Embryonic facial prominence (tissue), 1 donor: ENCODE measurements around the gene GPRASP2.
"Not testable (repeated sequence)": the region's sequence is repeated elsewhere in the genome, so short reads cannot be mapped to it uniquely, and the experiment has no call there.

ENCODE experiments used
- DNase-seq: peaks from one replicate; pipeline ENCODE4 v3.0.0-alpha.2; 2016; ENCODE audit errors: extremely low spot score

GPRASP2 gene

DNA sequence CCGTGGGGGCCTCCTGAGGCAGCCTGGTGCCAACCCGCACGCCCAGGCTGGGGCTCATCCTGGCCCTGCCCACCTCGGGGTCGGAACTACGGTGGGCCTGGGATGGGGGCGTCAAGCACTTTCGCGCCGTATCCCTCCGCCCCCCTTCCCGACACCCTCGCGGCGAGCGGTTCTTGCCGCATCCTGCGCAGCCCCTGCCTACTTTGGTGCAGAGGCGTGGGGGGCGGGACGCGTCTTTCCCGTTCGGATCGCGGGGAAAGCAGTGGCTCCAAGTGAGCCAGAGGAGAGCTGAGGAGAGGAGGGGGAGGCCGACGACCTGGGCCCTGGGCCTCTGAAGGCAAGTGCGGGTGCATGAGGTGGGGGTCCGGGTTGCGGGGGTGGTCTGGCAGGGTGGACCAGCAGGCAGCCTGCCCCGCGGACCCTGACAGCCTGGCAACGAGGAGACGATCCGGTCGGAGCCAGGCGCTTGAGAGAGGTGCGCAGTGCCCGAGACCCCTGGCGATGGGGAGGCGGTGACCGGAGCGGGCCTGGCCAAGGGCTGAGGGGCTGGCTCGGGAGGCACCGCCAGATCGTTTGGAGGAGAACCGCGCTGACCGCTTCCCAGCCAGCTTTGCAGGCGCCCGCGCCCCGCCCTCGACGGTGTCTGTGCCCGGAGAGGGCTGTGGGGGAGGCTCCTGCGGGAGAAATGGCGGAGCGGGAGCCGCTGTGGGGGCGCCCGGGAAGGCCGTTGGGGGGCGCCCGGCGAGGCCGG is at the start of gene GPRASP2:
GPRASP2 (plus strand) TSS at position 233 of the 751 bp plus-strand sequence. CDS start 2,422 bp downstream, outside the sequence.
- no peak for DNase-seq

DNA sequence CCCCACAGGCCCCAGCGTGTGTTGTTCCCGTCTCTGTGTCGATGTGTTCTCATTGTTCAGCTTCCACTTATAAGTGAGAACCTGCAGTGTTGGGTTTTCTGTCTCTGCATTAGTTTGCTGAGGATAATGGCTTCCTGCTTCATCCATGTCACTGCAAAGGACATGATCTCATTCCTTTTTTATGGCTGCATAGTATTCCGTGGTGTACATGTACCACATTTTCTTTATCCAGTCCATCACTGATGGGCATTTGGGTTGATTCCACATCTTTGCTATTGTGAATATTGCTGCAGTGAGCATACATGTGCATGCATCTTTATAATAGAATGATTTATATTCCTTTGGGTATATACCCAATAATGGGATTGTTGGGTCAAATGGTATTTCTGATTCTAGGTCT is 48.4 kb upstream of the GPRASP2 start:
- DNase-seq: not testable (repeated sequence)

DNA sequence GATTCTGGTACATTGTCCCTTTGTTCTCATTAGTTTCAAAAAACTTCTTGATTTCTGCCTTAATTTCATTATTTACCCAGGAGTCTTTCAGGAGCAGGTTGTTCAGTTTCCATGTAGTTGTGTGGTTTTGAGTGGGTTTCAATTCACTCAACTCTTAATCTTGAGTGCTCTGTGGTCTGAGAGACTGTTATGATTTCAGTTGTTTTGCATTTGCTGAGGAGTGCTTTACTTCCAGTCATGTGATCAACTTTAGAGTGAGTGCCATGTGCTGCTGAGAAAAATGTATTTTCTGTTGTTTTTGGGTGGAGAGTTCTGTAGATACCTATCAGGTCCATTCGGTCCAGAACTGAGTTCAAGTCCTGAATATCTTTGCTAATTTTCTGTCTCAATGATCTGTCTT is 45.2 kb upstream of the GPRASP2 start:
- not testable (repeated sequence) for DNase-seq

DNA sequence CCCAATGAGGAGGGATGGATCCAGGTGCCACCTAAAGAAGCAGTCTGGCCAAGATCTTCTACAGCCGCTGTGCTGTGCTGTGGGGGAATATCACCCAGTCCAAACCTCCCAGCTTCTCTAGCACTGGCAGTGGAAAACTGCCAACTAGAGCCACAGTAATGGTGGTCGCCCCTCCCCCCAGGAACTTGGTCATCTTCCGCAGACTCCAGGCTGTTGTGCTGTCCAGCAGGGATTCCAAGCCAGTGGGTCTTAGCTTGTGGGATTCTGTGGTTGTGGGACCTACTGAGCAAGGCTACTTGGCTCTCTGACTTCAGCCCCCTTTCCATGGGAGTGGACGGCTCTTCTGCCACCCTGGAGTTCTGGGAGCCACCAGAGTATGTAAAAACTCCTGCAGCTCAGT is 42.7 kb upstream of the GPRASP2 start:
- no peak for DNase-seq

DNA sequence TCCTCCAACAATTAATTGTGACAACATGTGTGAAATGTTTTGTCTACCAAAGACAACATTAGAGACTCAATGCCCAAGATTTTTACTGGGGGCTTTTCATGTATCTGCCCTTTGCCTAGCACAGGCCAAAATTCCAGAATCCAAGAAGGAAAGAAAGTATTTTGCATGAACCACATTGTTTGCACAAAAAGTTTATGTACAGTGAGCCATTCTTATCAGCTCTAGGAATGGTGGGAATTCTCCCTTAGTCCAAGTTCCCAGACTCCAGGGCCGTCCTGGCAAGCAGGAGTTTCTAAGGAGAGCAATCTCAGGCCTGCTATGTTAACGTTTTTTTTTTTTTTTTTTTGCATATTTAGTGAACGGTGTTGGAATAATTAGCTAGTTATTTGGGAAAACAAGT is 39.4 kb upstream of the GPRASP2 start:
- no peak for DNase-seq

DNA sequence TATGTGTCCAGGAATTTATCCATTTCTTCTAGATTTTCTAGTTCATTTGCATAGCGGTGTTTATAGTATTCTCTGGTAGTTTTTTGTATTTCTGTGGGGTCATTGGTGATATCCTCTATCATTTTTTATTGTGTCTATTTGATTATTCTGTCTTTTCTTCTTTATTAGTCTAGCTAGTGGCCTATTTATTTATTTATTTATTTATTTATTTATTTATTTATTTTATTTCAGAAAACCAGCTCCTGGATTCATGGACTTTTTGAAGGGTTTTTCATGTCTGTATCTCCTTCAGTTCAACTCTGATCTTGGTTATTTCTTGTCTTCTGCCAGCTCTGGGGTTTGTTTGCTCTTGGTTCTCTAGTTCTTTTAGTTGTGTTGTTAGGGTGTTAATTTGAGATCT is 34.8 kb upstream of the GPRASP2 start:
- not testable (repeated sequence) for DNase-seq

DNA sequence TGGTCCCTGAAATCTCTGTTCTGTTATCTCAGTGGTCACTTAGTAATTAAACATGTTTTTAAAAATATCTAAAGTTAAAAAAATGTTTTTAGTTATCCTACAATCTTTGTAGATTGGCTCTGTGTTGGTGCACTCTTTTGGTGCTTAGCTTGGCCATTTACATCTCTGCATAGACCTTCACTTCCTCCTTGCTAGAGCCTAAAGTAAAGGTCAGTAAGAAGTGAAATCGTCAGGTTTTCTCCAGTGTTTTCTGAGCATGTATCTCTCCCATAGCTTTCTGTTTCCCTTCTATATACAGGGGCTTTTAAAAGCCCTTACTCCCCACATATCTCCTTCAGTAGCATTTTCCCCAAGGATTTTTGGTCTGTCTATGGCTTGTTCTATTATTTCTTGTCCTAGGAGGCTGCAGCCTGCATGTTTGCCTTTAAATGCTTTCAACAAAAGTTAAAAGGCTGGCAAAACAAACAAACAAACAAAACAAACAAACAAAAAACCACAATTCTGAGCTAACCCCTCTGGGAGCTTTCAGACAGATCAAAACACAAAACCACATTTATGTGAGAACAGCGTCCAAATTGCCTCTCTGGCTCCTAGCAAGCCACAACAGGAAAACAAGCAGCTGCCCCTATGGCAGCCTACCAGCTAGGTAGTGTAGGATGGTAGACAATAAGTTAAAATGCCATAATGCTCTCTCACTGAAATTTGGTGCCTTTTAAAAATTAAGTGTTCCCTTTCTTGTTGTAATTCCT is 27.3 kb upstream of the GPRASP2 start:
- DNase-seq: no peak

DNA sequence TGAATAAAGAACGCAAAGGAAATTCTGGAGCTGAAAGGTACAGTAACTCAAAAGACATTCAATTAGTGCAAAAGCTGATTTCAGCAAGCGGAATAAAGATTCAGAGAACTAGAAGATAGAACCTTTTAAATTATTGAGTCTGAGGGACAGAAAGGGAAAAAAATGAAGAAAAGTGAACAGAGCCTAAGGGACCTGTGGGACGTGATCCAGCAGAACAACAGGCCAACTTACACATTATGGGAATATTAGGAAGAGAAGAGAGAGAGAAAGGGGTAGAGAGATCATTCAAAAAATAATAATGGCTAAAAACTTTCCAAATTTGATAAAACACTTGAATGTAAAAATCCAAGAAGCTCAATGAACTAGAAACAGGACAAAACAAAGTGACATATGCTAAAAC is 17.5 kb upstream of the GPRASP2 start:
- no peak for DNase-seq

DNA sequence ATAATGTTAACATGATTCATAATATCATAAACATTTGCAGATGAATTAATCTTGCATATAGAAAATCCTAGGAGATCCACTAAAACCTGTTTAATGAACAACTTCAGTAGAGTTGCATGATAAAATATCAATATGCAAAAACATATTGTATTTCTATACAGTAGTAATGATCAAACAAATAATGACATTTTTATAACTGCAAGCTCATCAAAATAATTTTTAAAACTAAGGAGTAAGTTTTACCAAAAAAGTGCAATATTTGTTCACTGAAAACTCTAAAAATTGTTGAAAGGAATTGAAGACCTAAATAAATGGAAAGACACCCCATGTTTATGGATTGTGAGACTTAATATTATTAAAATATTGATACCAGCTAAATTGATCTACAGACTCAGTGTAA is 15.9 kb upstream of the GPRASP2 start:
- DNase-seq: no peak

DNA sequence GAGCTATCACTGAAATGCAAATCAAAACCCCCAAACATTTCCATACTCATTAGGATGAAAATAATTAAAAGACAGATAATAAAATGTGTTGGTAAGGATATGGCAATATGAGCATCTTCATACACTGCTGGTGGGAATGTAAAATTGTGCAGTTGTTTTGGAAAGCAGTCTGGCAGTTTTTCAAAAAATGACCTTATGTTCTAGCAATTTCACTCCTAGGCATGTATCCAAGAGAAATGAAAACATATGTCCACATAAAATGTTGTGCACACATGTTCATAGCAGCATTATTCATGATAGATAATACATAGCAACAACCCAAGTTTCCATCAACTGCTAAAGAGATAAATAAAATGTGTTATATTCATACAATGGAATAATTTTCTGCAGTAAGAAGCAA is 14.8 kb upstream of the GPRASP2 start:
- DNase-seq: no peak

DNA sequence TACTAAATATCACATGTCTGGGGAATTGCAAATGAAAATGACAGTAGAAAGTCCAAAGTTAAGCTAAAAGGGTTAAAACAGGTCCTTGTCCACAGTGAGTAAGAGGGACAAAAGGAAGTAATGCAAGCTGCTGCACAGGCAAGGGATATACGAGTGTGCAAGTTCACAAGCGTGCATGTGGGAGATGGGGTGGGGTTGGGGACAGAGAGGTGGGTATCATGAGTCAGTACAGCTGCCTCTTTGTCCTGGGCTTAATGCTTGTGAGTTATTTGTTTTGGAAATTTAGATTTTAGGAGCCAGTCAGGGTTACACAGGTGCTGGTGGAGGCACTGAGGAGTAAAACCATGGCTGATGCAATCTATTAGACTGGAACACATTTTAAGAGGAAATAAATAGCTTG is 3.3 kb upstream of the GPRASP2 start:
- DNase-seq: no peak

DNA sequence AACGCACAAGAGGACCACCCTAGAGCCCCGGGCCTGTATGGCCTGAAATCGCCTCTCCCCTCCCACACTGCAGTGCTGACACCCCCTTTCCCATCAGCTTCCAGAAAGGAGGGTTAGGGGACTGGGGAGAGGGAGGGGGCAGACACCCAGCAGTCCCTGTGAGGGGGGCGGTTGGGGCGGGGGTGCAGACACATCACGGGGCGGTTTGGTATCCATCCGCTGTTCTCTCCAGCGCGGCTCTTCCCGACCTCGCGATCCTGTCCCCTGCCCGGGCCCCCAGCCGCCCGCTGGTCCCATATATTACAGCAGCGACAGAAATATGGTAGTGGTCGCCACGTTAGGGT is 404 bp upstream of the GPRASP2 start:
- no peak for DNase-seq

DNA sequence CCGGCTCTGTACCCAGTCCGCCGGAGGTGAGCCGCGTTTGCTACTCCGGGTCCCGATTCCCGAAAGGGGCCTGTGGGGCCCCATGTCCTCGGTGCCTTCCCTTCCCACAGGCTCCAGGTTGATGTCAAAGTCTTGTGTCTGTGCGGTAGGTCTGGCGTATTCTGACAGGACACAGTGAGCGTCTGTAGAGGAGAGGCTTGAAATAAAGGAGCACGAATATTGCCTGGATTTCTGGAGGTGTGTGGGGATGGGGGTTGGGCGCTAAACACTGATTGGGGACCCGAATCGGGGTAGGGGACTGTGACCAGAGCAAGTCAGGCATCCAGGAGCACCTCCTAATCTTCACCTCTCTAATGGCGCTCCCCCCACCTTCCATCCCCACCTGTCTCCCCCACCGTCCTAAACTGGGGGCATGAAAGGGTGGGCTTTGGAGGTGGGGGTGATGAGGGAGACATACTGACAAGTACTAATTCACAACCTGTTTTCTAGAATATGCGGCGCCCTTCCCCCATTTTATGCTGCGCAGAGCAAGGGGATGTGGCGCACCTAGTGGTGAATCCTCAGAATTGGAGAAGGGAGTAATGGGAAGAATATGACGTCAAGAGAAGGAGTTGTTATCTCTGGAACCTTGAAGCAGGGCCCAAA is 855 bp downstream of the GPRASP2 start:
- peak; percentile 55 for DNase-seq

DNA sequence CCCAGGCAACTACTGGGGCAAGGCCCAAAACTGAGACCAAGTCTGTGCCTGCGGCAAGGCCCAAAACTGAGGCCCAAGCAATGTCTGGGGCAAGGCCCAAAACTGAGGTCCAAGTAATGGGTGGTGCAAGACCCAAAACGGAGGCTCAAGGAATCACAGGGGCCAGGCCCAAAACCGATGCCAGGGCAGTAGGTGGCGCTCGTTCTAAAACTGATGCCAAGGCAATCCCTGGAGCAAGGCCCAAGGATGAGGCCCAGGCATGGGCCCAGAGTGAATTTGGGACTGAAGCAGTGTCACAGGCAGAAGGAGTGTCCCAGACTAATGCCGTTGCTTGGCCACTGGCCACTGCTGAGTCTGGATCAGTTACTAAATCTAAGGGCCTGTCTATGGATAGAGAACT is 2.7 kb downstream of the GPRASP2 start:
- no peak for DNase-seq

DNA sequence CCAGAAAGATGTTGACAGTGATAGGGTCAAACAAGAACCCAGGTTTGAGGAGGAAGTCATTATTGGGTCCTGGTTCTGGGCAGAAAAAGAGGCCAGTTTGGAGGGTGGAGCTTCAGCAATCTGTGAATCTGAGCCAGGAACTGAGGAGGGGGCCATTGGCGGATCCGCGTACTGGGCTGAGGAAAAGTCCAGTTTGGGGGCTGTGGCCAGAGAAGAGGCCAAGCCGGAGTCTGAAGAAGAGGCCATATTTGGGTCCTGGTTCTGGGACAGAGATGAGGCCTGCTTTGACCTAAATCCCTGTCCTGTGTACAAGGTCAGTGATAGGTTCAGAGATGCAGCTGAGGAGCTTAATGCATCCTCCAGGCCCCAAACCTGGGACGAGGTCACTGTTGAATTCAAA is 3.7 kb downstream of the GPRASP2 start:
- DNase-seq: no peak

DNA sequence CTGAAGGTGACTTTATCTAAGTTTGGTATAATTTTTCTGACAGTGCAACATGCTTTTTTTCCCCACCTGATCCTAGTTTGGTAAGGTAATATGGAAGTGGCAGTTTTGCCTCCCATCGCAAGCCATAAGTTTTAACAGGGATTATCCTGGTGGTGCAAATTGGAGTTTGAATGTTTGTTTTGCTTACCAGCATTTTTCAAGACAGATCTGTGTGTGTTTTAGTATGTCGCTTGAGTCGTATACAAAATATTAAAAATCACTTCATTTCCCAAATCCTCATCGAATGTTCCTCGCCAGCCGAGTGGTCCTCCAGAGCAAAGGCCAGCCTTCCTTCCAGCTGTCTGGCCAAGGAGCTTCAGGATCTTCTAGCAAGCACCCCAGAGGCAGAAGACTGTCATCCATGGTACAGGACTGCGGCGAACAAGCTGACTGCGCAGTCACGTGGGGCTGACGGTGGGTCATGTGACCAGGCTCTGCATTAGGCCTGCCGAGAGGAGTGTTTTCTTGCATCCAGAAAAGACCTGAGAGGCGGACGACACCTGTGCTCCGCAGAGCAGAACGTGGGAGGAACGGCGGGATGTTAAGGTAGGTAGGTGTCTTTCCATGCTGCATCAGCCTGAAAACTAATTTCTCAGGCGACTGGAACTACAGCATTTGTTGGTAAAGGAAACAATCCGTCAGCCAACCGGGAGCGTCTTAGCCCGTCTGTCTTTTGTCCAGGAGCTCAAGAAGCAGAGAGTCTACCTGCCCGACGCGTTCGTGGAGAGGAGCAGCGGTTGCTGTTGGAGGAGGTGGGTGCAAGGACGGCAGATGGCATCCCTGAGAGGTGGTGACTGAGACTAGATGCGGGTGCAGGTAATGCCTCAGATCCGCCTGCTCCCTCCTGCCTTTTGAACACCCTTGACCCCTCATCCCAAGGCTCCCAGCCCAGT is 8.3 kb downstream of the GPRASP2 start, which contains the start of gene GPRASP3:
GPRASP3 (plus strand) TSS at position 507 of the 932 bp plus-strand sequence. CDS start 28,253 bp downstream, outside the sequence.
- no peak for DNase-seq

DNA sequence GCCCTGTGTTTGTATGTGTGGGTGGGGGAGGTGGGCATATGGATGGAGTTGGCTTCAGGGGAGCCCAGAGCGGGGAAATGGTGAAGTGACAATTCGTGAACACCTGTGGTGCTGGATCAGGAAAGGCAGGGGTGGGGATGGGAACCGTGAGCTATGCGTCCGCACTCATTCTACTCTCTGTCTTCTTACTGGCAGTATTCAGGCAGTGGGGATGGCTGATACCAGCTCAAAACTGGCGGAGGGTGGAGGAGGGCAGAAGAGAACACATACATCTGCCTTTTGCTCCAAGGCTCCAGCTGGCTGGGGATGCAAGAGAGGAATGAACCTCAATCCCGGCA is 8.9 kb downstream of the GPRASP2 start:
- DNase-seq: not testable (repeated sequence)

DNA sequence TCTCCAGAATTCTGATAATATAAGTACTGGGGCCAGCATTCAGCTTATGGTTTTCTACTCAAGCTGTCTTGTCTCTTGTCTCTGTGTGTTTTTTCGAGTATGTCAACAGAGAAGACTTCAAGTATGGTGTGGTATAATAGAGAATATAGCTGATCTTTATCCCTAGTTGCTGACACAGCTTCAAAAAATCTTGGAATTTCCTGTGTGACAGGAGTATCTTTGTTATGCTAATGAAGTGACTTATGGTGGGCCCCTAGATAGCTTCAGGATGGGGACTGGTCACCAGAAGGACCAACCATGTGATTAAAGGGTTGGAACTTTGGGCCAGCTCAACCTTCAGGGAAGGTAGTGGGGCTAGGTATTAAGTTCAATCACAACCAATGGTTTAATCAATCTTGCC is 11.2 kb downstream of the GPRASP2 start:
- no peak for DNase-seq

DNA sequence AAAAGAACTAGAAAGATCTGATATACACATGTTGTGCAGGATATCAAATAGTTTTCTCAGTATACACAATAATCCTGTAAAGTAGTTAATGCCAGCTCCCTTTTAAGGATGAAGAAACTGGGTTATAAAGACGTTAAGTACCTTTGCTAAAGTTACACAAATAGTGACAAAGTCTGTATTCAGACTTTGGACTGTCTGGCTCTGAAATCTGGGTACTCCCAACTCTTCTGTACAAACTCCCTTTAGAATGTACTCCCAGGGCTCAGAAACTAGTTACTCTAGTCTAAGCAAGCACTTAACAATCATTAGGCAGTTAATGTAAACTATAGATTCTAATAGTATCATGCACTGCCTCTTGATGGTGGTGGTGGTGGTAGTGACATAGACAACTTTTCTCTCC is 15.5 kb downstream of the GPRASP2 start:
- DNase-seq: no peak

DNA sequence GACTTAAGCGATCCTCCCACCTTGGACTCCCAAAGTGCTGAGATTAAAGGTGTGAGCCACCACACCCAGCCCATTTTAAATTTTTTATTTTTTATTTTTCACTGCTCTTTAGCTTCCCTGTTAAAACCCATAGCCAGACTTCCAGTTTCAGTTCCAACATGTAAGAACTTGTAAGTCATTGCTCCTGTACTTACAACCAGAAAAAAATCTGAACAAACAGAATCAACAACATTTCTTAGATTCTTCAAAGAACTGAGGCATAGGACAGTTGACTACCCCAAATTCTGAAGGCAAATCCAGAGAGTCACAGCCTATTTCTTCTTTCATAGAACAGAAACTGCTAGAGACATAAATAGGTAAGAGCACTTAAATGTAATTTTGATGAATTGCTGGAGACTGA is 16.4 kb downstream of the GPRASP2 start:
- no peak for DNase-seq

DNA sequence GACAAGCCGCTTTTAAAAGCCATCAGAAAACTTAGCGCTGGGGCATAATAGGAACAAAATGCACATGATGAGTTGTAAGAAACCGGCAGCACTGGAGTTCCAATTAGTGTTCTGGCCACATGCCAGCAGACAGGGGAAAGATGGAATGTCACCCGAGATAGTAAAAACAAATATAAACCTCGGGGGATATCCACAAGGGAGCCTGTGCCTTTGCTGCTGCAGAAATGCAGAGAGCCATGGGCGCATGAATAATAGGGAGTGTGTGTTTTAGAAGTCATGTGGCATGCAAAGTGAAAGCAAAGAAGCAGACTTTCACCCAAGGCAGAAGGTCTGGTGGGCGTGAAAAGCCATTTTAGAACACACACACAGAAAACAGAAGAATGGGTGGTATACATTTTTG is 27.4 kb downstream of the GPRASP2 start:
- DNase-seq: no peak

DNA sequence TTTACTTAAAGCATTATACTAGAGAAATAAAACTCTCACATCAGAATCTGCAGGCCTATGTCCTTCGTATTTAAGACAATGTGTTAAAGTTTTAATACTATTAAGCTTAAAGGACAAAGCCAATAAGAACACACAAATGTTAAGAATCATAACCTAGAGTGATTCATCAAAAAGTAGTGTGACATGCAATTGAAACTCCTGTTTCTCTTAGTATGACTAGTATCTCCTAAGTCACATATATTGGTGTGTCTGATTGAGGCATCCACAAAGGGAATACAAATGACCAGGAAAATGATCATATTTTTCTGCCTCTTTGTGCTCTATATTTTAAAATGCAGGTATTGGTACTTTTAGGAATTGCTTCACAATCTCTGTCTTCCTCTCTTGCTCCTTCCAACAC is 32.1 kb downstream of the GPRASP2 start:
- DNase-seq: no peak
